GM23338 (cell line): Measurements from ENCODE around the gene C16orf82. TPM values are rescaled to one million over a fixed set of nuclear protein-coding genes. Genes with fewer than 3 reads are reported as not detected.

Experiments
- ATAC-seq: fragments of 200-7000 bp; cut with Tn5 transposase; 3 replicates; pipeline ENCODE4 v1.9.1; 2020
- DNase-seq: peaks from one replicate; pipeline ENCODE4 v3.0.0-alpha.2; 2015; ENCODE audit warnings: low spot score
- H2AFZ ChIP-seq: fragments of 200-600 bp; sonication (generic); 2 replicates; pipeline ENCODE4 v1.8.0; 2016; ENCODE audit warnings: antibody characterized with exemption, mild to moderate bottlenecking, moderate library complexity
- H3F3A ChIP-seq: fragments of 200-600 bp; sonication (generic); replicated peaks from 2 replicates; pipeline ENCODE4 v1.8.0; 2017; ENCODE audit warnings: antibody characterized with exemption, mixed run types, low read depth
- H3K27ac ChIP-seq: fragments of 200-600 bp; sonication (generic); 2 replicates; pipeline ENCODE4 v1.6.1; 2016; ENCODE audit warnings: low read depth
- H3K27me3 ChIP-seq: fragments of 200-600 bp; sonication (generic); 2 replicates; pipeline ENCODE4 v1.8.0; 2016; ENCODE audit warnings: mild to moderate bottlenecking, mixed run types, moderate library complexity; ENCODE audit not compliant: insufficient read depth
- H3K36me3 ChIP-seq: fragments of 200-600 bp; sonication (generic); 2 replicates; pipeline ENCODE4 v1.8.0; 2016; ENCODE audit warnings: mild to moderate bottlenecking; ENCODE audit not compliant: insufficient read depth
- H3K4me1 ChIP-seq: fragments of 200-600 bp; sonication (generic); 2 replicates; pipeline ENCODE4 v1.8.0; 2016; ENCODE audit warnings: mild to moderate bottlenecking, moderate library complexity; ENCODE audit not compliant: insufficient read depth
- H3K4me2 ChIP-seq: fragments of 200-600 bp; sonication (generic); 2 replicates; pipeline ENCODE4 v1.7.1; 2017; ENCODE audit warnings: mixed run types
- H3K4me3 ChIP-seq: fragments of 200-600 bp; sonication (generic); 2 replicates; pipeline ENCODE4 v1.6.1; 2016; ENCODE audit warnings: mixed run types
- H3K79me2 ChIP-seq: fragments of 200-600 bp; sonication (generic); replicated peaks from 2 replicates; pipeline ENCODE4 v1.8.0; 2017; ENCODE audit warnings: mild to moderate bottlenecking; ENCODE audit not compliant: insufficient read depth
- H3K9me2 ChIP-seq: fragments of 200-600 bp; sonication (generic); 2 replicates; pipeline ENCODE4 v1.8.0; 2017; ENCODE audit not compliant: insufficient read depth
- H4K20me1 ChIP-seq: fragments of 200-600 bp; sonication (generic); replicated peaks from 2 replicates; pipeline ENCODE4 v1.8.0; 2017; ENCODE audit warnings: mild to moderate bottlenecking; ENCODE audit not compliant: insufficient read depth
- H3K27ac Mint-ChIP-seq: 2 replicates; pipeline ENCODE4 v1.8.0; 2020; ENCODE audit warnings: inconsistent platforms, mild to moderate bottlenecking, moderate library complexity, mixed read lengths
- H3K27me3 Mint-ChIP-seq: 3 replicates; pipeline ENCODE4 v1.8.0; 2022; ENCODE audit warnings: low read depth, mild to moderate bottlenecking, moderate library complexity, mixed read lengths, inconsistent platforms; ENCODE audit not compliant: insufficient read depth, poor library complexity
- H3K36me3 Mint-ChIP-seq: 3 replicates; pipeline ENCODE4 v1.8.0; 2021; ENCODE audit warnings: low read depth, mild to moderate bottlenecking, inconsistent platforms, moderate library complexity, mixed read lengths
- H3K4me1 Mint-ChIP-seq: 3 replicates; pipeline ENCODE4 v1.8.0; 2020; ENCODE audit warnings: mild to moderate bottlenecking, inconsistent platforms, mixed read lengths
- H3K4me3 Mint-ChIP-seq: 3 replicates; pipeline ENCODE4 v1.8.0; 2021; ENCODE audit warnings: moderate library complexity, mild to moderate bottlenecking, inconsistent platforms, mixed read lengths
- H3K9me3 Mint-ChIP-seq: 3 replicates; pipeline ENCODE4 v1.8.0; 2020; ENCODE audit warnings: moderate library complexity, mild to moderate bottlenecking, inconsistent platforms, mixed read lengths
- CREB1 ChIP-seq: fragments of 250-450 bp; sonication (Bioruptor Pico); IDR thresholded peaks from 2 replicates; pipeline ENCODE4 v1.5.0; 2020; ENCODE audit warnings: low read depth, mild to moderate bottlenecking, moderate library complexity
- CTCF ChIP-seq, 2 experiments: fragments of 200-600 bp in 1 of 2; sonication (generic) in 1 of 2; conservative IDR thresholded peaks; 2 replicates each; pipeline versions ENCODE4 v1.5.1 to v1.6.1; 2016 to 2017; ENCODE audit warnings: antibody characterized with exemption in 2 of 2, low read depth in 2 of 2, mild to moderate bottlenecking in 2 of 2, moderate library complexity in 1 of 2
- ETS1 ChIP-seq: IDR thresholded peaks from 2 replicates; pipeline ENCODE4 v1.6.1; 2016; ENCODE audit warnings: antibody characterized with exemption
- EZH2 ChIP-seq: fragments of 200-600 bp; sonication (generic); IDR thresholded peaks from one replicate; pipeline ENCODE4 v1.8.0; 2017; ENCODE audit warnings: antibody characterized with exemption, mild to moderate bottlenecking, low read depth; ENCODE audit not compliant: unreplicated experiment
- EZH2phosphoT487 ChIP-seq: fragments of 200-600 bp; sonication (generic); IDR thresholded peaks from one replicate; pipeline ENCODE4 v1.8.1; 2018; ENCODE audit warnings: antibody characterized with exemption; ENCODE audit not compliant: unreplicated experiment
- JUNB ChIP-seq: IDR thresholded peaks from one replicate; pipeline ENCODE4 v1.6.1; 2016; ENCODE audit warnings: antibody characterized with exemption; ENCODE audit not compliant: unreplicated experiment
- NANOG ChIP-seq: IDR thresholded peaks from 2 replicates; pipeline ENCODE4 v1.6.1; 2016; ENCODE audit warnings: antibody characterized with exemption, borderline replicate concordance
- POLR2AphosphoS5 ChIP-seq: IDR thresholded peaks from 2 replicates; pipeline ENCODE4 v1.6.1; 2016; ENCODE audit warnings: antibody characterized with exemption, low read depth
- REST ChIP-seq: IDR thresholded peaks from one replicate; pipeline ENCODE4 v1.6.1; 2018; ENCODE audit warnings: antibody characterized with exemption; ENCODE audit not compliant: unreplicated experiment
- STAT1 ChIP-seq: IDR thresholded peaks from one replicate; pipeline ENCODE4 v1.6.1; 2016; ENCODE audit warnings: antibody characterized with exemption; ENCODE audit not compliant: unreplicated experiment
- ZNF114 ChIP-seq: fragments of 250-450 bp; sonication (Bioruptor Pico); IDR thresholded peaks from 2 replicates; pipeline ENCODE4 v1.5.0; 2020; ENCODE audit warnings: mild to moderate bottlenecking, moderate library complexity
- ZNF331 ChIP-seq: fragments of 250-450 bp; sonication (Bioruptor Pico); IDR thresholded peaks from 2 replicates; pipeline ENCODE4 v1.5.0; 2020; ENCODE audit warnings: low read depth, mild to moderate bottlenecking, moderate library complexity
- ZNF462 ChIP-seq: fragments of 250-450 bp; sonication (Bioruptor Pico); IDR thresholded peaks from 2 replicates; pipeline ENCODE4 v1.5.0; 2020; ENCODE audit warnings: mild to moderate bottlenecking, moderate library complexity
- polyA plus RNA-seq: library from polyadenylated mRNA; unstranded; fragments of >200 nt; fragmentation: Nextera tagmentation; extraction: Ambion mirVana; gene quantifications from 2 replicates; pipeline ENCODE4 v1.2.1, GENCODE V29; 2016
- total RNA-seq: library from RNA; depleted of rRNA; stranded (reverse); fragments of >200 nt; shearing (Covaris generic); gene quantifications from 2 replicates; pipeline ENCODE4 v1.2.3, GENCODE V29; 2014

Gene C16orf82
- total and polyA plus RNA-seq, 2 experiments from 2014 or later = not detected

- Histone ChIP-seq H2AFZ (peak overlapping the region; percentile 96), H3F3A (no peaks in the 10 kb centered on the region)
- ATAC-seq = no peak
Measured at GRCh38 chr16:27110524-27110896, 43.8 kb downstream of the C16orf82 start.

More at GRCh38 chr16:27110524-27110896, 43.8 kb downstream of the C16orf82 start:
- H3K9me3 Mint-ChIP-seq = peaks cover 55% of the 10 kb centered on the region
- Histone ChIP-seq H3K27ac (peak overlapping the region; percentile 67; the same call in 1 of the 2 replicates), H3K4me3 (peak overlapping the region; percentile 59), H4K20me1 (no peaks in the 10 kb centered on the region), H3K4me2 (peak overlapping the region; percentile 73), H3K4me1 (peaks cover 5% of the 10 kb centered on the region; the same call in 1 of the 2 replicates), H3K27me3 (no peaks in the 10 kb centered on the region), H3K36me3 (no peaks in the 10 kb centered on the region), H3K79me2 (no peaks in the 10 kb centered on the region), H3K9me2 (no peaks in the 10 kb centered on the region)
- peak overlapping the region; percentile 33; the same call in 1 of the 3 replicates for H3K4me3 Mint-ChIP-seq
- H3K4me1 Mint-ChIP-seq = peaks cover 3% of the 10 kb centered on the region; the same call in 2 of the 3 replicates
- peaks cover 7% of the 10 kb centered on the region for H3K27me3 Mint-ChIP-seq
- H3K36me3 Mint-ChIP-seq = peaks cover 8% of the 10 kb centered on the region; the same call in 1 of the 3 replicates
- no peak overlapping the region for H3K27ac Mint-ChIP-seq
- TF ChIP-seq JUNB (no peak), ZNF331 (no peak), POLR2AphosphoS5 (no peak), ZNF114 (CRISPR knock-in tag) (no peak), REST (no peak), CTCF (conservative IDR thresholded peaks at IDR 0.05; ENCODE audit: low read depth in 2 of 2) (no peak), EZH2phosphoT487 (no peak), STAT1 (no peak), EZH2 (no peak), ZNF462 (no peak), ETS1 (no peak), CREB1 (no peak), NANOG (no peak)
- no peak for DNase-seq
